NCI-H187 (cell line): ENCODE measurements around the gene NUP88.
"Not testable (repeated sequence)": the region's sequence is repeated elsewhere in the genome, so short reads cannot be mapped to it uniquely, and the experiment has no call there.

ENCODE experiments used
- DNase-seq, 2 experiments: peaks; one replicate each; lab custom pipeline; 2025; lab: John Stamatoyannopoulos, UW

NUP88 gene

GRCh38 chr17:5419356-5419958 lies at the start of gene NUP88:
Gene NUP88 (minus strand): TSS chr17:5419662. CDS start chr17:5419650, 12 bp downstream.
- peak; percentile 87 to 96 for DNase-seq

- DNase-seq = no peak
Observed at GRCh38 chr17:5468075-5468473, 48.6 kb upstream of the NUP88 start.

- DNase-seq = no peak
Observed at GRCh38 chr17:5467416-5467815, 48.0 kb upstream of the NUP88 start.

GRCh38 chr17:5466295-5466694 lies 46.8 kb upstream of the NUP88 start:
- DNase-seq = no peak

DNA sequence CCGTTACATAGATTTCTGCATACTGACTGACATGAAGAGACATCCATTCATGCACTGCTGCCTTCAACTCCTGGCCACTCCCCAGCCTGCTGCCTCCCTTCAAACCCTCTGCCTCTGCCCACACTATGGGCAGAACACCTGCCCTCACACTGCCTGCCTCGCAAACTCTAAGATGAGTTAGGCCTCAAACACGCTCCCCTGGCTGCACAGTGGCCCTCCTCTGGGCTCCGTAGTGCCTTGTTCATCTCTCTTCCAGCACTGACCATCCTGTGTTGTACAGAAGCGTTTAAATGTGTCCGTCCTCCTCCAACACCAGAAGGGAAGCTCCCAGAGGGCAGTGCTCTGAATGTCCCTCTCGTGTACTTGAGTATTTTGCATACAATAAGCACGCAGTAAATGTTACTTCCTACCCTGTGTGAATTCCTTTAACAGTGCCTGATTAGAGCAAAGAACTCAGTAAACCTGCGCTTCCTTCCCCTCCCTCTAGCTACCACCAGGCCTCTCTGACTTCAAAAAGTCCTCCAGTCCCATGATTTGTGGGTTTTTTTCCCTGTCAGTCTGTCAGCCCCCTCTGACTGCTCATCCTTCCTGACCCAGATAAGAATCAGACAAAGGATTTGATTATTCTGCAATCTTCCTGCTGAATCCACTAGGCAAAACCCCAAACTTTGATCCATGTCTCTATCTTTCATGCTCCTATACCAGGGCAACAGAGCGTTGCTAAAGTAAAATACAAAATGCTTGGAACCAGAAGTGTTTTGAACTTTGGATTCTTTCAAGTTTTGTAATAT lies 45.5 kb upstream of the NUP88 start:
- no peak for DNase-seq

- no peak for DNase-seq
Observed at GRCh38 chr17:5446786-5447185, 27.3 kb upstream of the NUP88 start.

DNA sequence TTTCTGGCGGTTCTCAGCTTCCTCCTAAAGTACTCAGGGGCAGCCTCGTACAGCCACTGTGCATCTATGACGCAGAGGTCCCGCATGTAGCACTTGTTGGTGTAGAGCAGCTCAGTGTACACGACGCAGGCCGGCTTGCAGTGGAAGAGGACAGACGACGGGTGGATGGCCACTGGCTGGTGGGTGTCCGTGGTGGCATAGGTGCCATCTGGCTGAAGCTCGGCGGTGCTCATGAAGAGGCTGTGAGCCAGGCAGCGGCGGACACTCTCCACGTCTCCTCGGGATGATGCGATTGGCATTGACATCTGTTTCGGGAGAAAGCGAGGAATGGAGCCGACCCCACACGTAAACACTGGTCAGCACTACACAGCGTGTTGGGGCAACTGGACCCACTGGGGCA lies 24.7 kb upstream of the NUP88 start:
- no peak for DNase-seq

DNA sequence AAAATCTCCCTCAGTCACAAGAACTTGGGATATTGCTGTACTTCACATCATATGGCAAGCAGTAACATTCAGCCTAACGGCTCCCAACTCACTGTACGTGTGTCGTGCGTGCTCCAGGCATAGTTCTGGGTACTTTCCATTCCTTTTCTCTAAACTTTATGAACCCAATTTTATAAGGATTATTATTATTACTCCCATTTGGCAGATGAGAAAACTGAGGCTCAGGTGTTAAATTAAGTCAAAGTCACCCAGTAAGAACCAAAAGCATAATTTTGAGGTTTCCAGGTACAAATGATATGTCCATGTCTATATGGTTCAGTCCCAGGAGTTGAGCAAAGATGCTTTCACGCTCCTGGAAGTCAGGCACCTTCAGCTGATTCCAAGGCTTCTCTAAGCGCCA lies 24.3 kb upstream of the NUP88 start:
- DNase-seq = no peak

DNA sequence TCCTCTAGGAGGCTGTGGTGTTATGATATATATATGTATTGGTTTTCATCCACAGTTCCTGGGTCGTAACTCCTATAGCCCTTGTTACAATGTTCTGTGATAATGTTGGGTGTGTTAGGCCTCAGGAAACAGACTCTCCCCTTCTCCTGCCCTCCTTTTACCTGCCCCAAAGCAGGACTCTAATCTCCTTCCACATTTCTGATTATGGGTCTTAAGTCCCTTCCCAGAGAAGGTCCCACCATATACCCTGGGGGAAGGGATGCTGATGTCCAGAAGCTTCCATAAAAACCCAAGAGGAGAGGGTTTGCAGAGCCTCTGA lies 19.9 kb upstream of the NUP88 start:
- no peak for DNase-seq

GRCh38 chr17:5438716-5439445 lies 19.4 kb upstream of the NUP88 start, which contains the start of gene C1QBP:
Gene C1QBP (minus strand): TSS chr17:5439155. CDS start chr17:5439073, 82 bp downstream.
- DNase-seq = peak; percentile 65 to 67

DNA sequence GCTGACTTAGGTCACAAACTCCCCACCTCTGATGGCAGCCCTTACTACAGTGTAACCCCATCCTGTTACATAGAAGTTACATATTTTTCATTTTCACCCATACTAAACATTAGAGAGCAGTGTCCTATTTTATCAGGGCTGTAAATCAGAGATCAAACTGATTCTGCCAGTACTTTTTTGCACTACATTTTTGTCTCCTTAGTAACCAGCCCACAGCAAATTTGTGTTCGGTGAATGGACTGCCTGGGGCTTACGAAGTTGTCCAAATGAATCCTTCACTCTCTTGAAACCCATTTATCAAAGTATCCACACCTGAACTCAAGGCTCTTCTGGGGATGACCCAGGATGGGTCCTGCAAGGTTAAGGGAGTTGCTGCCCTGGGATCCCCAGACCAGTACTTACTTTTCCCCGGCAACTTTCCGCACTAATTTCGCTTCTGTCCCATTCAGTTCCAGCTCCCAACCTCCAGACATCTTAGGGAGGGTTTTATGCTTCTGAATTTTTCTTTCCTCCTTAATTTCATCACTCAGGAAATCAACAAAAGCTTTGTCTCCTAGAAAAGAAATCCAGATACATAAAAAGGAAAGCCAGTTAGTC lies 18.4 kb upstream of the NUP88 start:
- no peak for DNase-seq

DNA sequence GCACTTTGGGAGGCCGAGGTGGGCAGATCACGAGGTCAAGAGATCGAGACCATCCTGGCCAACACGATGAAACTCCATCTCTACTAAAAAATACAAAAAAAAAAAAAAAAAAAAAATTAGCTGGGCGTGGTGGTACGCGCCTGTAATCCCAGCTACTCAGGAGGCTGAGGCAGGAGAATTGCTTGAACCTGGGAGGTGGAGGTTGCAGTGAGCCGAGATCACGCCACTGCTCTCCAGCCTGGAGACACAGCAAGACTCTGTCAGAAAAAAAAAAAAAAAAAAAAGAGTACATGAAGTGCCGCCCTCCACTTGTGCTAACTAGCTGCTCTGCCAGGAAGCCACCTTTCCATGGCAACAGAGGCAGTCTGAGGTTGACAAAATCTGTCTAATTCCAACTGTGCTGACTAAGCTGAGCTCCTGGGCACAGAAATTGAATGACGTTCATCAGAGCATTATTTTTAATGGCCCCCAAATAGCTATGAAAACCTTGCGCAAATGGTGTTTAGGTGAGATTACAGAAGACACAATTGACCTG lies 16.4 kb upstream of the NUP88 start:
- not testable (repeated sequence) for DNase-seq

DNA sequence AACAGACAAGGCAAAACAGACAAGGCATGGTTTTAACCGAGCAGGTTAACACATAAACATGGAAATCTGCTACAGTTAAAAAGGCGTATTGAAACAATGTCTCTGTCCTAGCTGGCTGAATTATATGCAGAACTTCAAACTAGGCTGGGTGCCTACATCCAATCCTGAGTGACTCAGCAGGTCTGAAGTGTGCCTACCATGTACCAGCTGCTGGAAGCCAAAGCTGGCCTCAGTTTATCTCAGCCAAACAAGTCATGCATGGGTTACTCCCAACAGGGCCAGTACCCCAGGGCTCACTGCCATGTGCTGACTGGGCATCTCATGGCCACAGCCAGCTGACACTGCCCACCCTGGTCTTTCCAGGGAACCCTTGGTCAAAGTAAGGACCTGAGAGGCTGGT lies 15.5 kb upstream of the NUP88 start:
- DNase-seq = no peak

DNA sequence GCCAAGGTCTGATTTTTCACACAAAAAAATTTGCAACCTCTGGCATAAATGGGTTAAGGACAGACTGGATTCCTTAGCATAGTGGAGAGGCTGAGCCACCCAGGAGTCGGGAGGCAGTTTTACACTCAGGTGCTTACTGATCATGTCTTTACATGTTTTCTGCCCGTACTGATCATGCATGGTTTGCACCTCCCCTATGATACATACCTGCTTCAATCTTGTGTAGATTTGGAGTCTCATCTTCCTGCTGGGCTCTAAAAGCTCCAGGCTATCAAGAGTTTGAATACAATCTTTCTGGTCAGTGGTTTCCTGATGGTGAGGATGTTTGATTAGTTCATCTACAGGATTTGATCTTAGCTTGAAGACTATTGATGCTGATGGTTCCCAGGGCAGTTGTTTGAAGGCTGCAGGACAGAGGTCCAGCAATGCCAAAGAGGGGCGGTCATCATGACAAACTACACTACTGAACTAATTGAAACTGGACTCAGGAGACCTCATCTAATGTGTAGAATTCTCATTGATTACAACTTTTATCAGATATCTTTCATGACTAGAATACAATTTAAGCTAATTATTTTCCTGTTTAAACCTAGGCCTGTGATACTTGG lies 12.6 kb upstream of the NUP88 start:
- no peak for DNase-seq

DNA sequence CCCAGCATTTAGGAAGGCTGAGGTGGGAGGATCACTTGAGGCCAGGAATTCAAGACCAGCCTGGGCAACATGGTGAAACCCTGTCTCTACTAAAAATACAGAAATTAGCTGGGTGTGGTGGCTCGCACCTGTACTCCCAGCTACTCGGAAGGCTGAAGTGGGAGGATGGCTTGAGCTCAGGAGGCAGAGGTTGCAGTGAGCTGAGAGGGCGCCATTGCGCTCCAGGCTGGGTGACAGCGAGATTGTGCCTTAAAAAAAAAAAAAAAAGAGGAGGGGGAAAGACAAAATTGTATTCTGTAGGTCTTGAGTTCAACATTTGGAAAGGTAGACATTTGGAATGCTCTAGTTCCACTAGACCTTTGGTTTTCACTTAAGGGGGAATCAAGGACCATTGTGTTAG lies 11.8 kb upstream of the NUP88 start:
- not testable (repeated sequence) for DNase-seq

- DNase-seq = no peak
Observed at GRCh38 chr17:5430413-5430999, 11.0 kb upstream of the NUP88 start.

DNA sequence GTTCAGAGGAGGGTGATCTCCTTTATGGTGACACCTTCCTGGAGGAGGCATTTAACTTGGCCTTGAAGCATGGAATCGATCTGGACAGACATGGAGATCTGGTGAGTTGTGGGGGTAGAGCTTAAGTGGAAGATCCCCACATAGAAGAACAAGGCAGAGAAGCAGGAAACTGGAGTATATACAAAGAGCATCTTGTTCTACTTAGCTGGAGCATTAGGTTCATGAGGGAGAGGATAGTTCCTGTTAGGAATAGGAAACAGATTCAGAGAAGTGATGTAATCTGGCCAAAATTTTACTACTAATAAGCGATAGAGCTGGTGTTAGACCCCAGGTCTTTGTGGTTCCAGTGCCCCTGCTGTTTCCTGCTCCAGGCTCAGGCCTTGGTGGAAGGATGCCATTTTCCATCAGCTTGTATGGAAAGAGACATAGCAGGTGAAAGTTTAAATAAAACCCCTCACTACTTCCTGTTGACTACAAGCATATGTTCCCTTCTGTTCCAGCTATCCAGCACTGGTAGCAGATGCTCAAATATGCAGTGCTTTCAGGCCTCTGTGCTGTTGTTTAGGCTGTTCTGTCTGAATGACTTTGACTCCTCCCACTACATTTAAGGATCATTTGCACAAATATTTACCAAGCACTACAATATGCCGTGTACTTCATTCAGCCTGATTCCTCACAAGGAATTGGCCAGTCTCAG lies 9.9 kb upstream of the NUP88 start:
- no peak for DNase-seq

DNA sequence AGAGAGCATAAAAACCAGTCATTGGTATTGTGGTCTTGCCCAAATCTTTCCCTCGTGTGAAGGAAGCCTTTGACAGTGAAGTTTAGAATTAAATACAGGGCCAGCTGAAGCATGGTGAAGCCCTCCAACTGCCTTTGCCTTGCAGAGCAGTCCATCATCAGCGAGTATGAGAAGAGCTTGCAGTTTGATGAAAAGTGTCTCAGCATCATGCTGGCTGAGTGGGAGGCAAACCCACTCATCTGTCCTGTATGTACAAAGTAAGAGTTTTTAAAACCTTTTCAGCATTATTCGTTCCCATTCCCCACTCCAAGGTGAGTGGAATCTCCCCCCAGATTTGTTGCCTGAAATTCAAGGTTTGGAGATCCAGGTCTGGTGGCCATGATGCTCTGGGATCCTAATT lies 6.4 kb upstream of the NUP88 start:
- no peak for DNase-seq

- no peak for DNase-seq
Observed at GRCh38 chr17:5424909-5425308, 5.4 kb upstream of the NUP88 start.

DNA sequence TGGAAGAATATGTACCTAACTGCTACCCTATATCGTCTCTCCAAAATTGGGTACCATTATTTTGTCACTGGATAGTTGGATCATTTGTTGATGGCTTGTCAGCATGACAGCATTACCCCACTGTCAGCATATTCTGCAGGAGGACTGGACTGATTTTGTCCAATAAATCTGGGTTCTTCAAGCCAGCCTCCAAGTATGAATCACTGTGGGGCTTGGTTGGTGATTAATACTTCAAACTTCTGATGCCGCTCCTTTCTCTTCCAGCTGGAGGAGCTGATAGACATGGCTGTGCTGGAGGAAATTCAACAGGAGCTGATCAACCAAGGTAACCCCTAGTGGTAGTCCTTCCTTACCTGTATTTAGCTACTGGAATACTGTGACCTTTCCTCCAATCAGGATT lies 3.0 kb upstream of the NUP88 start:
- no peak for DNase-seq
